ENCODE results near the gene EIF1AX. TPM values are rescaled to one million over a fixed set of nuclear protein-coding genes. Genes with fewer than 3 reads are reported as not detected.

The EIF1AX gene
- total RNA-seq, 1 experiment from 2014 or later = 67.6 TPM

GRCh38 chrX:20130357-20130756 is 11.3 kb downstream of the EIF1AX start:
- CTCF ChIA-PET = no interaction called here
- intact Hi-C loops (cut with micrococcal nuclease; ENCODE audit: unreplicated experiment) = no loop called here
- H3K27ac ChIP-seq (ENCODE audit: low read length) = no peak overlapping the region

DNA sequence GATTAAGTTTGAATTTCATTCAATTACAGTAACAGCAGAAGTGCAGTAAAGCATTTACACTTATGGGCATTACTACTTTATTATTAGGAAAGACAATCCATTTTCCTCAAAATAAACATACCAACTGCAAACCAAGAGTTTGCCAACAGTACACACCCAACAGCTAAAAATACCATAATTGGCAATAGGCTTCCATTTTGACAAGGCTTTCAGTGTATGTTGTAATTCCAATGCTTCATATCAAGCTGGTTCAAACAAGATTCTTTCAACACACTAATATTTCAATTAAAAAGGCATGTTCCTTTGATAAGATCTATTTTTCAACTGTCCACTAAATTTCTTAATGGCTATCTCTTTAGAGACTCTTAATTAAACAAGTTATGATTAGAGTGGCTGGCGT is 12.1 kb downstream of the EIF1AX start:
- H3K27me3 ChIP-seq (ENCODE audit: control insufficient read depth, insufficient read depth, low read length) = no peaks in the 10 kb centered on the region
- intact Hi-C loops (cut with micrococcal nuclease; ENCODE audit: unreplicated experiment) = no loop called here
- no TSS peak for BruUV-seq (replicated peaks)
- TF ChIP-seq TCF7L2 (IDR thresholded peaks at IDR 0.05; ENCODE audit: low read depth, low read length) (no peak), POLR2AphosphoS5 (IDR thresholded peaks at IDR 0.05; ENCODE audit: low read depth, low read length) (no peak), CTCF (IDR thresholded peaks at IDR 0.05) (no peak), SIN3A (IDR thresholded peaks at IDR 0.05; ENCODE audit: borderline replicate concordance, insufficient read depth, low read depth, low read length) (no peak)
- TF ChIP-seq, protein P1, sequence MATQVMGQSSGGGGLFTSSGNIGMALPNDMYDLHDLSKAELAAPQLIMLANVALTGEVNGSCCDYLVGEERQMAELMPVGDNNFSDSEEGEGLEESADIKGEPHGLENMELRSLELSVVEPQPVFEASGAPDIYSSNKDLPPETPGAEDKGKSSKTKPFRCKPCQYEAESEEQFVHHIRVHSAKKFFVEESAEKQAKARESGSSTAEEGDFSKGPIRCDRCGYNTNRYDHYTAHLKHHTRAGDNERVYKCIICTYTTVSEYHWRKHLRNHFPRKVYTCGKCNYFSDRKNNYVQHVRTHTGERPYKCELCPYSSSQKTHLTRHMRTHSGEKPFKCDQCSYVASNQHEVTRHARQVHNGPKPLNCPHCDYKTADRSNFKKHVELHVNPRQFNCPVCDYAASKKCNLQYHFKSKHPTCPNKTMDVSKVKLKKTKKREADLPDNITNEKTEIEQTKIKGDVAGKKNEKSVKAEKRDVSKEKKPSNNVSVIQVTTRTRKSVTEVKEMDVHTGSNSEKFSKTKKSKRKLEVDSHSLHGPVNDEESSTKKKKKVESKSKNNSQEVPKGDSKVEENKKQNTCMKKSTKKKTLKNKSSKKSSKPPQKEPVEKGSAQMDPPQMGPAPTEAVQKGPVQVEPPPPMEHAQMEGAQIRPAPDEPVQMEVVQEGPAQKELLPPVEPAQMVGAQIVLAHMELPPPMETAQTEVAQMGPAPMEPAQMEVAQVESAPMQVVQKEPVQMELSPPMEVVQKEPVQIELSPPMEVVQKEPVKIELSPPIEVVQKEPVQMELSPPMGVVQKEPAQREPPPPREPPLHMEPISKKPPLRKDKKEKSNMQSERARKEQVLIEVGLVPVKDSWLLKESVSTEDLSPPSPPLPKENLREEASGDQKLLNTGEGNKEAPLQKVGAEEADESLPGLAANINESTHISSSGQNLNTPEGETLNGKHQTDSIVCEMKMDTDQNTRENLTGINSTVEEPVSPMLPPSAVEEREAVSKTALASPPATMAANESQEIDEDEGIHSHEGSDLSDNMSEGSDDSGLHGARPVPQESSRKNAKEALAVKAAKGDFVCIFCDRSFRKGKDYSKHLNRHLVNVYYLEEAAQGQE (IDR thresholded peaks at IDR 0.05; ENCODE audit: insufficient read depth in 1 of 2, low read depth in 2 of 2, low read length in 1 of 2) = no peak
- DNase-seq (ENCODE audit: low read depth, low spot score) = no peak
- no peak for ATAC-seq
- H3K4me3 ChIP-seq (ENCODE audit: low read depth in 2 of 2, low read length in 2 of 2) = no peak overlapping the region
- in situ Hi-C loops (cut with HindIII; ENCODE audit: low pct_unique_long_range_greater_than_20kb, low sequenced_read_pairs) = no loop called here
- POLR2A ChIA-PET = no interaction called here
- no peaks in the 10 kb centered on the region for H3K4me1 ChIP-seq (ENCODE audit: control insufficient read depth, insufficient read depth, low read length)
- H3K9me3 ChIP-seq (ENCODE audit: control insufficient read depth, insufficient read depth, low read depth, low read length) = no peaks in the 10 kb centered on the region
- H3K27ac ChIP-seq (ENCODE audit: low read length) = no peak overlapping the region
- CTCF ChIA-PET = no interaction called here
- H3K36me3 ChIP-seq (ENCODE audit: control insufficient read depth, insufficient read depth, low read length) = peaks cover 15% of the 10 kb centered on the region

More at GRCh38 chrX:20130357-20130756, 11.3 kb downstream of the EIF1AX start:
- Histone ChIP-seq H3K9me3 (ENCODE audit: control insufficient read depth, insufficient read depth, low read depth, low read length) (no peaks in the 10 kb centered on the region), H3K4me3 (ENCODE audit: low read depth in 2 of 2, low read length in 2 of 2) (no peak overlapping the region), H3K36me3 (ENCODE audit: control insufficient read depth, insufficient read depth, low read length) (peaks cover 15% of the 10 kb centered on the region), H3K4me1 (ENCODE audit: control insufficient read depth, insufficient read depth, low read length) (no peaks in the 10 kb centered on the region), H3K27me3 (ENCODE audit: control insufficient read depth, insufficient read depth, low read length) (no peaks in the 10 kb centered on the region)
- no TSS peak for BruUV-seq (replicated peaks)
- no peak for TF ChIP-seq CTCF (IDR thresholded peaks at IDR 0.05)
- TF ChIP-seq, protein P1 (IDR thresholded peaks at IDR 0.05; ENCODE audit: insufficient read depth in 1 of 2, low read depth in 2 of 2, low read length in 1 of 2) = no peak
- TF ChIP-seq POLR2AphosphoS5 (IDR thresholded peaks at IDR 0.05; ENCODE audit: low read depth, low read length) = no peak
- no peak for TF ChIP-seq TCF7L2 (IDR thresholded peaks at IDR 0.05; ENCODE audit: low read depth, low read length)
- no peak for TF ChIP-seq SIN3A (IDR thresholded peaks at IDR 0.05; ENCODE audit: borderline replicate concordance, insufficient read depth, low read depth, low read length)
- ATAC-seq (no peak), DNase-seq (ENCODE audit: low read depth, low spot score) (no peak)
- POLR2A ChIA-PET = no interaction called here
- in situ Hi-C loops (cut with HindIII; ENCODE audit: low pct_unique_long_range_greater_than_20kb, low sequenced_read_pairs) = no loop called here

Data from Panc1 (cell line).